Astrocyte of the hippocampus (primary cell): ENCODE data around the gene ACOT11.
"Not testable (repeated sequence)": the region's sequence is repeated elsewhere in the genome, so short reads cannot be mapped to it uniquely, and the experiment has no call there.

Experiments used
- DNase-seq: peaks from one replicate; pipeline ENCODE4 v3.0.0; 2011; ENCODE audit warnings: low read depth, low spot score

The ACOT11 gene

DNA sequence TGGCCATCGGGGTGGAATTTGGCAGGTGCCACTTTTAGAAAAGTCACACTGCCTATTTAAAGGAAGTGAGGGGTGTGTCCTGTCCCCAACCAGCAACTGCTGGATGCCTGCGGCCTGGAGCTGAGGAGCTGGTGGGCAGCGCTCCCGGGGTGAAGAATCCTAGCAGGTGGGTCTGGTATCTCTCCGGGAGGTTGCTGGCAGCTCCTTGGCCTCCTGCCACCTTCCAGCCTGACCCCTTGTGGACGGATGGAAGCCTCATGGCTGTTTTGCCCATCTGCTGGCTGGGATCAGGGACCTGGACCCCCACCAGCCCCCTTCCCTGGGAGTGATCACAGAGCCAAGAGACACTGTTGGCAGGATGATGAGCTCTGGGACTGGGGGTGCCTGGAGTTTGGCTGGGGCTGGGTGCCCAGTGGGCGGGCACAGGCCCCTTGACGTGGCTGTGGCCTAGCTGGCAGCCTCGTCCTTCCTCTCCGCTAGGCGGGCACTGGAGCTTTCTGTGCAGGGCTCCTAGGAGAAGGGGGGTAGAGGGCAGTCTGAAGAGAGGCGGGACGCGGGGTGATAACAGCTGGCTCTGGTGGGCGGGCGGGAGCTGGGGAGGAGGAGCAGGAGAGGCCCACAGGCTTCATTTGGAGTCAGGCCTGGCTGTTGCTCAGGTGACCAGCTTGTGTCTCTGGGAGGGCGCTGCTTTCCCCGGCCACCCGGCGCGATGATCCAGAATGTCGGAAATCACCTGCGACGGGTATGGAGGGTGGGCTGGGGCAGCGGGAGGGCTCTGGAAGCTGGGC is at the start of gene ACOT11:
TSS of gene ACOT11 (plus strand) at position 628 of the 788 bp plus-strand sequence. CDS start at position 710, 82 bp downstream.
- DNase-seq, result peak; percentile 77

DNA sequence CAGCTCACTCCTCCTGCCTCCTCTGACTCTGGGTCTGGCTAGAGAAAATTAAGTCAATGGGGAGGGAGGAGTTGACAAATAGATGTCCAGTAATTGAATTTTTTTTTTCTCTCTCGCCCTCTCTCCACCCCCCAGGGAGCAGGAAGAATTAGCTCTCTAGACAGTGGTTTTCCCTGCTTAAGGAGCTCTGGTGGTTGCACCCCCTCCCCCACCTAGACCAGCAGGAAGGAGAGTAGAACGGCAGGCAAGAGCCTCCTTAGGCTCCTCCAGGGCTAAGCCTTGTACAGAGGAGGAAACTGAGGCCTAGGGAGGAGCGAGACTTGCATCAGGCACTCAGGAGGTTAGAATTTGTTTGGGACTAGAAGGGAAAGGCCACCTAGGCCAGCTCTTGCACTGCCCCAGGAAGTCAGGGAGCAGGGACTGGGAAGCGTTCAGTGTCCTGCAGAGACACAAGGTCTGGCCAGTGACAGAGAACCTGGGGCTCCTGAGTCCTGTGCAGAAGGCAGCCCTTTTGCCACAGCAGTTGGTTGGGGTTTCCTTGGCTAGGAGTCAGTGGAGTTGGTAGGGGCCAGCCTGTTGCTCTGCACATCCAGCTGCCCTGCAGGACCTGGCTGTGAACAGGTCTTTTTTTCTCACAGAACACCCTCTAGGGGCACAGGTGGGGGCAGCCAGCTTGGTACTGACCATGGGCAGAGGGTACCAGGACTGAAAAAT is 49.5 kb upstream of the ACOT11 start:
- DNase-seq, result peak; percentile 59

DNA sequence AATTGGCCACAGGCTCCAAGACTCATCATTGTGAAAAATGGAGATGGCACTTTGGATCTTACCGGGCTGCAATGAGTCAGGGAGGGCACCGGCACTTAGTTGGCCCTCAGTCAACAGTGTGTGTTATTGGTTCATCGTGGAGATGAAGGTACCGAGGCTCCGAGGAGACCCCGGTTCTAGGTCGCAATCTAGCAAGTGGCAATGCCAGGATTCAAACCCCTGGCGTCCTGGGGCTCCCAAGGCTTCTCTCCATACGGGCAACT is 49.0 kb upstream of the ACOT11 start:
- DNase-seq, result no peak

DNA sequence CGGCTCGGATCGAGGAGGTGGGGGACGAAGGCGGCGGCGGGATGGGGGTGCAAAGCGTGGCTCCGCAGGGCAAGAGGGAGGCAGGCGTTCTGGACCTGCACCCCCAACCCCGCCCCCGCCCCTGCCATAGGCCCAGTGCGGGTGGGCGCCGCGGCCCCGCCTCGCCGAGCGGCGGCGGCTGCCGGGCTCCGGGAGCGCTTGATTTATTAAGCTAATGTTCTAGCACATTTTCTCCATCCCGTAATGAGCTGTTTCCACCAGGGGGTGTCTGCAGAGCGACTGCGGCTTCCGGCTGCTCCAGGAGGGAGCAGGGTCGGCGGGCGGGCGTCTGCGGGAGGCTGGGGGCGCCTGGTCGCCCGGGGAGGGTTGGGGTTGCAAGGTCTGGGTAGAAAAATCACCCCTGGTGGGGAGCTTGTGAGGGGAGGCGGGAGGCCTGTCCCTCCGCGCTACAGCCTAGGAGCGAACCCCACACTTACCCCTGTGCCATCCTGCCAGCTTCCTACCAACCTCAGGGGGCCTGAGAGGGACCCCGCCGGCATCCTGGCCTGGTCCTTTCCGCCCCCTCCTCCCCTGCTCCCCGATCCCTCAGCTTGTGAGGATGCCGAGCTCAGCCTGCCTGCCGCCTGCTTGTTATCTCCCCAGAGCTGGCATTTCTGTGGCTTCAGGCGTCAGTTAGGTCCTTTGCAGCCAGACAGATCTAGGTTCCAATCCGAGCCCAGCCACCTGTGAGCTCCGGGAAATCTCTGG is 48.5 kb upstream of the ACOT11 start:
- peak; percentile 78 for DNase-seq

DNA sequence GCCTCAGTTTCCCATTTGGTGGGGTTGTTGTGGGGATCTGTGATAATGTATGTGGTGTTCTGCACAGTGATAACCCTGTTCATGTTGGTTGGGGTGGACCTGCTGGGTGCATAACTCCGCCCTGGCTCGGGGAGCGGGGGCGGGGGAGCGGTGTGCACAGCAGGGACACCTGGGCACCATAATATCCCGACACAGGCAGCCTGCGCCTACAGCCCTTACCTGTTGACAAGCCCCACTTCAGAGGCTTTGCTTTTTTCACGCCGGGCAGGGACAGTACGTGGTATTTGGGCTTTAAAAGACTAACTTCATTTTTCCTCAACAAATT is 48.0 kb upstream of the ACOT11 start:
- DNase-seq, result no peak

DNA sequence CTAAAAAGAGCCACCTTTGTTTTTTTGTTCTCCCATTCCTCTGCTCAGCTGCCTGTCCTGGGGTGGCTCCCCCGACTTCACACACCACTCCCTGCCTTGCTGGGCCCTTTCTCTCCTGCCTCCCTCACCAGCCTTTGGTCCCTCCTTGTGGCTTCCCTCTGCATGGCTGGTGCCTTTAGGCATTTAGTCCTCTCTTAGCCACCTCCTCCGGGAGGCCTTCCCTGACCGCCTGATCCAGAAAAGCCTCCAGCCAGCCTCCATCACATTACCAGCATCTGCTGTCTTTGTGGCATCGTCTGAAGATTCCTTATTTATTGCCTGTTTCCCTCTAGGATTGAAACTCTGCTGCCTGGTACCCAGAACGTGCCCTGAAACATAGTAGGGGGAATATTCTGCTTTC is 46.2 kb upstream of the ACOT11 start:
- no peak for DNase-seq

DNA sequence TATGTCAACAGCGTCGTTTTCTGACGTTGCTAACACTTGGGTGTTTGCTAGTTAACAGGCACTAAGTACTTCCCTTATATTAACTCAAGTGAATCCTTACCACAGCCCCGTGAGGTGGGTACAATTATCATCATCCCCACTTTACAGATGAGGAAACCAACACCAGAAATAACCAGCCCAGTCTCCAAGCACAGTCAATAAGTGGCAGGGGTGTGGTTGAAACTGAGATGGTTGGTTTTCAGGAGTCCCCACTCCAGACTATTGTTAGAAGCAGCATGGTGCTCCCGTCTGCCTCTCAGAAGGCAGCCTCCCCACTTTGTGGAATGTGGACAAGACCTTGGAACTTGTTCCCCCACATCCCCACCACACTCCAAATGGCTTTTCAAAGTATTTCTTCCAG is 45.7 kb upstream of the ACOT11 start:
- DNase-seq, result no peak

DNA sequence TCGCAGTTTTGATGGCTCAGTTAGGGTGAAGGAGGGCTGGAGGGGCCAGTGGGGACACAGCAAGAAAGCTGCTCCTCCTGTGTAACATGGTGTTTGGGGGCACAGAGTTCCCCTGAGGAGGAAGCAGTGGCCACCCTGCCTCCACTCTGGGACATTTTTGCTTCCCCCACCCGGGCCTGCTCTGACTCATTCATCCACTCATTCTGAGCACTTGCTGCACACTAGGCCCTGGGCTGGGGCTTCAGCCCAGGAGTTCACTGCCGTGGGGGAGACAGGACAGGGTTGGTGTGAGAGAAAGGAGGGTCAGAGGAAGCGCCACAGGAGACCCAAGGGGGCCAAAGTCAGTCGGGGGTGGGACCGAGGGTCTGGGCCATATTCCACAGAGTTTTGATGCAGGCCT is 41.4 kb upstream of the ACOT11 start:
- peak; percentile 54 for DNase-seq

DNA sequence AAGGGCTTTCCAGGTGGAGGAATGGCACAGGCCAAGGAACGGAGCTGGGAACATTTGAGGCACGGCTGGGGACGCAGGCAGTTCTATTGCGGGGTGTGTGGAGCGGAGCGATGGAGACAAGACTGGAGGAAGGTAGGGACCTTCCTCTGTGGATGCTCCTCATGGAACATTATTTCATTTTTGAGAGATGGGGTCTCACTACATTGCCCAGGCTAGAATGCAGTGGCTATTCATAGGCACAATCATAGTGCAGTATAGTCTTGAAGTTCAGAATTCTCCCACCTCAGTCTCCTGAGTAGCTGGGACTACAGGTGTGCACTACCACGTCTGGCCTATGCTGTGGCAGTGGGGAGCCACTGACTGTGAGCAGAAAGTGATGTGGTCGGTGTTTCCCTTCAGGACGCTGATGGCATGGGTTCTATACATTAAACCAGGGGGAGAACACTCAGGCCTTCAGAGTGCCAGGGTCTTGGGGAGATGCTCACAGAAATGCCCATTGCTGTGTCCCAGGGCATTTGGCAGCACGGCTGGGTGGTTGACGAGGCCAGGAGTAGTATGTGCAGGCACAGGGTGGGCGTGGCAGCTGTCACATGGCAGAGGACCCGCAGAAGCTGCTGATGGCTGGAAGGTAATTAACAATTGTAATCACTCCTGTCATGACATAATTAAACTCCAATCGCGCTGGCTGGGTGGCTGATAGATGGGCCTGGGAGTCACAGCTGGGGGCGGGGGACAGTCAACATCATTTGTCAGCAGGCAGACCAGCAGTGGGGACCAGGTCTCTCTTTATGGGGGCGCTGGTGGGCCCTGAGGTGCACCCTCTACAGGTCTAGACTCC is 40.8 kb upstream of the ACOT11 start:
- no peak for DNase-seq

DNA sequence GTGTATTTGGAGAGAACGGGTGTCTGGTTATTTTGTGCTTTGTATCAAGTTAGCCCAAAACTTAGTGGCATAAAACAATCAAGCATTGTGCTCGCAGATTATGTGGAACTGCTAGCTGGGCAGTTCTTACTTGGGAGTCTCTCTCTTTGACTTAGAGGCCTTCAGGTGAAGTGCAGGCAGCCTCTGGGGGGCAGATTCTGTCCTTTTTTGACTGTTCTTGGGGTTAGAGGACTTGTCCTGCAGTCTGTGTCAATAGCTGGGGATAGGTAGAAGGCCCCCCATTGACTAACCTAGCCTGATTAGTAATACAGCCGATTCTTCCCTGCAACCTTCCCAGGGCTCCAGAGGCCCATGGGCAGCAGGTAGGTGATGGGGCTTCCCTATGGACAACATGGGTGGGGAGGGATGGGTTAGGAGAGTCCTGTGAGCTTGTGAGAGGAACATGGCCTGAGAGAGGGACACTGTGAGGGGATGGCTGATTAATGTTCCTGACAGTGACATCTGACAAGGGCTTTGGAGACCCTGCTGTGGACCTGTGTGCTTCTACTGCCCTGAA is 37.2 kb upstream of the ACOT11 start:
- DNase-seq, result no peak

DNA sequence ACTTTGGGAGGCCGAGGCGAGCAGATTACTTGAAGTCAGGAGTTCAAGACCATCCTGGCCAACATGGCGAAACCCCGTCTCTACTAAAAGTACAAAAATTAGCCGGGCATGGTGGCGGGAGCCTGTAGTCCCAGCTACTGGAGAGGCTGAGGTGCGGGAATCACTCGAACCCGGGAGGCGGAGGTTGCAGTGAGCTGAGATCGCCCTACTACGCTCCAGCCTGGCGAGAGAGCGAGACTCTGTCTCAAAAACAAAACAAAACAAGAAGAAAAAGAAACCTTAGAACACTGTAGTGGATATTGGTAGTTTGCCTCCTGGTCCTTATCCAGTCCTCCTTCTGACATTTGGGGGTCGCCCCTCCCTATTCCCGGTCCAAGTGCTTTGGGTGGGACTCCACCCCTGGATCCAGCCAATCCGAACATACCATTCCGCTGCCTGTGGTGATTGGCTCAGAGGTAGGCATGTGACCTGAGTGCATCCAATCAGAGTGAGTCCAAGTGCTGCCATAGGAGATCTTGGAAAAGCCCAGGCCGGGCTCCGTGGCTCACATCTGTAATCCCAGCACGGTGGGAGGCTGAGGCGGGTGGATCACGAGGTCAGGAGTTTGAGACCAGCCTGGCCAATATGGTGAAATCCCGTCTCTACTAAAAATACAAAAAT is 34.0 kb upstream of the ACOT11 start:
- not testable (repeated sequence) for DNase-seq

DNA sequence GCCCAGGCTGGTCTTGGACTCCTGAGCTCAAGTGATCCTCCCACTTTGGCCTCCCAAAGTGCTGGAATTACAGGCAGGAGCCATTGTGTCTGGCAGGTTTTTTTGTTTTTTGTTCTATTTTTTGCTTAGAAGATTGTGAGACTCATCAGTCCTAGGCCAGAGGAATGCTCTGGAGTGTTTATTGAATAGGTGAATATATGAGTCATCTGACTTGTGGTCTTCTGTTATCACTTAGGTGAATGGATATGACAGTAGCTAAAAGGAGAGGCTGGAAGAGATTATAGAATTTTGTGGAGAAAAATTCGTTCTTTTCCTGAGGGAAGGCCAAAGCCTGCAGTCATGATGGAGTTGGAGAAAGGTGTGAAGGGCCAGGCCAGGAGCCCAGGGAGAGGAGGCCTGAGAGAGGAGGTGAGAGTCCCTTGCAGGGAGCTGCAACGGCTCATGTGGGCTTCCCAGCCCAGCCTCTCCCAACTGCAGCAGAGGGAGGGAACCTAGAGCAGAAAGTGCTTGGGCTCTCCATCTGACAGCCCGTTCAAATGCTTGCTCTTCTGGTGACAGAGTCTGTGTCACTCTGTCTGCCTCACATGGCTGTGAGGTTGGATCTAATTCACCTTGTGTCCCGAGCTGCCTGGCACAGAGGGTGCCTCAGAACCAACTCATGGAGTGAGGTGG is 31.6 kb upstream of the ACOT11 start:
- peak; percentile 12 for DNase-seq

DNA sequence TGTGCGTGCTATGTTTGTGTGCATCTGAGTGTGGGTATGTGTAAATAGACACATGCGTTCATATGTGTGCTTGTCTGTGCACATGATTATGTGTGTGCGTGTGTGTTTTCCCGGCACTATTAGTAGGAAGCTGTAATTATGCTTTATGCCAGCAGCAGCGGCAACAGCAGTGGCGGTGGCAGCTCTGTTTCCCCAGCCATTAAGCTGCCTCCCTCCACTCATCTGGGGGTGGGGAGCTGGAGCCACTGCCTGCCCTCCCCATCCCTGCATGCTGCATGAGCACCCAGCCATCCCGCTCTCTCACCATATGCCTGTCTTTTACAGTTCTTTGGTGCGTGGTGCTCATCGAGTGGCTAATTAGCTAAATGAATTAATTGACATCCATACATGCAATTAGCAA is 30.5 kb upstream of the ACOT11 start:
- no peak for DNase-seq

DNA sequence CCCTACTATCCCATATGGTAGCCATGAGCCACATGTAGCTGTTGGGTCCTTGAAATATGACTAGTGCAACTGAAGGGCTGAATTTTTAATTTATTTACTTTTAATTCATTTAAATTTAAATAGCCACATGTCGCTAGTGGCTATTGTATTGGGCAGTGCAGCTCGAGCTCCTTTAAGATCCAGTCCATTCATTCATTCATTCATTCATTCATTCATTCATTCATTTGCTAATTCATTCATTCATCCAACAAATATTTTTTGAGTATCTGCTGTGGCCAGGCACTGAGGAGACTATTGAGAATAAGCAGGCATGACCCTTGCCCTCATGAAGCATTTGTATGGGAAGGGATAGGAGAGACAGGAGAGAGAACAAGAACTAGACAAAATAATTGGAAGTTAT is 29.5 kb upstream of the ACOT11 start:
- DNase-seq, result no peak

DNA sequence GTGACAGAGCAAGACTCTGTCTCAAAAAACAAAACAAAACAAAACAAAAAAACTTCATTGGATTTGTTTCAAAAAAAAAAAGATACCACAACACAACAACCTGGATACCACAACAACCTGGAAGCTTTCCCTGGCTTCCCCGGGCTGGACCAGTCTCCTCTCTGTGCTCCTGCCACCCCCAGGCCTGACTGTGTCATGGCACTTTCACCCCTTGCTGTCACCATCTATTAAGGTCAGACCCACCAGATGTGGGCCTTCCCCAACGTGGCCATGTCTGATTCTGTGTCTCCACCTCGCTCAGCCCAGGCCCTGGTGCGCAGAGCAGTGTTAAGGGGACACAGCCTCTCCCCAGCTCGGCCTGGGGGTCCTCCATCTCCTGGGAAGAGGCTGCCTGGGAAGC is 28.3 kb upstream of the ACOT11 start:
- DNase-seq, result no peak

DNA sequence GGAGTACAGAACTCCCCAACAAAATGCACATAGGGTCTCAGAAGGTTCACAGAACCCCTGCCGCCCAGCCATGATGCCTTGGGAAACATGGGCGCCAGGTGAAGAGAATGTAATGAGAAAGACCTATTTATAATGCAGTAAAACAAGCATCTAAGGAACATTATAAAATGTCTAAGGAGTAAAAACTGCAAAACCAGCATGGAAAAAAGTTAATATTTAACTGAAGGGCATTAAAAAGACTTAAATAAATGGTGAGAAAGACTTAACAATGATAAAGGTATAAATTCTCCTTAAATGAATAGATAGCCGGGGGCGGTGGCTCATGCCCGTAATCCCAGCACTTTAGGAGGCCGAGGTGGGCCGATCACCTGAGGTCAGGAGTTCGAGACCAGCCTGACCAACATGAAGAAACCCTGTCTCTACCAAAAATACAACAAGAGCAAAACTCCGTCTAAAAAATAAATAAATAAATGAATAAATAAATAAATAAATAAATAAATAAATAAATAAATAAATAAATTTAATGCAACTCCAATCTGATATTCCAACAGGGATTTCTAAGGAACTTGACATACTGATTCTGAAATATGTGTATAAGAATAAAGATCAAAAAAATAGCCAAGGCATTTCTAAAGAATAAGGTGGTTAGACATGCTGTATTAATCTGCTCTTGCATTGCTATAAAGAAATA is 27.3 kb upstream of the ACOT11 start:
- DNase-seq, result no peak

DNA sequence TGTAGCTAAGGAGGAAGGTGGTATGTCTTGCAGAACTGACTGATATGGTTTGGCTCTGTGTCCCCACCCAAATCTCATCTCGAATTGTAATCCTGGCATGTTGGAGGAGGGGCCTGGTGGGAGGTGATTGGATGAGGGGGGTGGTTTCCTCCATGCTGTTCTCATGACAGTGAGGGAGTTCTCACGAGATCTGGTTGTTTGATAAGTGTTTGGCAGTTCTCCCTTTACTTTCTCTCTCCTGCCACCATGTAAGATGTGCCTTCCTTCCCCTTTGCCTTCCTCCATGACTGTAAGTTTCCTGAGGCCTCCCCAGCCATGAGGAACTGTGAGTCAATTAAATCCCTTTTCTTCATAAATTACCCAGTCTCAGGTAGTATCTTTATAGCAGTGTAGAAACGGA is 21.5 kb upstream of the ACOT11 start:
- DNase-seq, result not testable (repeated sequence)

DNA sequence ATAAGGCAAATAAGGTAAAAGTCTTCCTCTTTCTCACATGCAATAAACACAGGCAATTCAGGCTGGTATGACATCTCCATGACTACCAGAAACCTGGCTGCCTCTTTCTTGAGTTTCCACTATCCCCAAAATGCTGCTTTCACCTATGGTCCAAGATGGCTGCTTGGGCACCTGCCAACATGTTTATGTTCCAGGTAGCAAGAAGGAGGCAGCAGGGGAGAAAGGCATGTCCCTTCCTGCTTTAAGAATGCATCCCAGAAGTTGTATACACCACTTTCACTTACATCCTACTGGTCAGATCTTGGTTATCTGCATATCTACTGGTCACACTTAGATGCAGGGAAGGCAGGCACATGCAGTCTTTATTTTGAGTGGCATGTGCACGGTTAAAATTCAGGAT is 19.4 kb upstream of the ACOT11 start:
- no peak for DNase-seq

DNA sequence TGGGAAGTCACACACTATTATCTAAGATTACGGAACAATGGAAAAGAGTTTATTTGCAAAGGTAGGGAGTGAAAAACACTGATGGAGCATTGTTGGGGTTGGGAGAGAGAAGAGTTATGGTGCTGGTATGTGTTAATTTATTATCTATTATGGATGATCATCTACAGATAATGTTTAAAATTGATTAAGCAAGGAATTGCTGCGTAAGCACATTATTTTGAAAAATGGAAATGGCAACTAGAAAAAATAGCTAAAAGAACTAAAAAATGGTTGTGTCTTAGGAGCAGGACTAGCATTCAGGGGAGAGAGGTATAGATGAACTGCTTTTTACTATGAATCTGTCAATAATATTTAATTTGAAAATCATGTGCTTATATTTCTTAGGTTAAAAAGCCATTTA is 16.0 kb upstream of the ACOT11 start:
- DNase-seq, result no peak

DNA sequence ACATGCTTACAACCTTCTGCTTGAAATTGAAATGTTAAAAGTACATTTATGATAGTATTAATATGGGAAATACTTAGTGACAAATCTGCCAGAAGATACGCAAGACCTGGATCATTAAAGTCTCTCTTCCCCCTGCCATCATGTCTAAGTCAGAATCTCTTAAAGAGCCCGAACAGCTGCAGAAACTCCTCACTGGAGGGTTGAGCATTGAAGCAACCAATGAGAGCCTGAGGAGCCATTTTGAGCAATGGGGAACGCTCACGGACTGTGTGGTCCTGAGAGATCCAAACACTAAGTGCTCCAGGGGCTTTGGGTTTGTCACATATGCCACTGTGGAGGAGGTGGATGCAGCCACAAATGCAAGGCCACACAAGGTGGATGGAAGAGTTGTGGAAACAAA is 11.4 kb upstream of the ACOT11 start:
- DNase-seq, result not testable (repeated sequence)
